ENCODE data around the gene FGF5.

The FGF5 gene

DNA sequence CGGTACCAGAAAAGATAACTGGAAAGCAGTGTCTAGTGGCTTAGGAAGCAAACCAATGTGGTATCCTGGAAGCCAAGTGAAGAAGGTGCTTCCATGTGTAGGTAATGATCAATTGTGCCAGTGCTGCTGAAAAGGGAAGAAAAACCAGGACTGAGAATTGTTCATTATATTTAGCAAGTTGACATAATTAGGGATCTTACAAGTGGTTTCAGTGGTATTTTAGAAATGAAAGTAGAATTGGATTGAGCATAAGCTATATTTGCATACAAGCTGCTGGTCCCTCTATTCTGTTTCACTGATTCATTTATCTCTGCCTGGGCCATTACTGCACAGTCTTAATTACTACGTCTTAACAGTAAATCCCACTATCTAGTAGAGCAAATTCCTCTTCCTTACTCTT lies 36.9 kb upstream of the FGF5 start:
- TF ChIP-seq POLR2AphosphoS5 (IDR thresholded peaks at IDR 0.05; ENCODE audit: borderline replicate concordance, low read depth, low read length): no peak
- no peak for TF ChIP-seq EZH2 (IDR thresholded peaks at IDR 0.05)
- no peak for TF ChIP-seq FOXP2 (optimal IDR thresholded peaks at IDR 0.05; ENCODE audit: control extremely low read depth, extremely low read length, insufficient read depth)
- no peak overlapping the region for H3K27ac ChIP-seq
- no peak for DNase-seq (ENCODE audit: low read depth, low spot score)
- H3K9ac ChIP-seq (ENCODE audit: insufficient read length): no peak overlapping the region
- H3K9me3 ChIP-seq (ENCODE audit: low read depth, low read length): no peaks in the 10 kb centered on the region
- no peak overlapping the region for H3K4me3 ChIP-seq
- no peaks in the 10 kb centered on the region for H3K36me3 ChIP-seq (ENCODE audit: insufficient read depth, low read length)

DNA sequence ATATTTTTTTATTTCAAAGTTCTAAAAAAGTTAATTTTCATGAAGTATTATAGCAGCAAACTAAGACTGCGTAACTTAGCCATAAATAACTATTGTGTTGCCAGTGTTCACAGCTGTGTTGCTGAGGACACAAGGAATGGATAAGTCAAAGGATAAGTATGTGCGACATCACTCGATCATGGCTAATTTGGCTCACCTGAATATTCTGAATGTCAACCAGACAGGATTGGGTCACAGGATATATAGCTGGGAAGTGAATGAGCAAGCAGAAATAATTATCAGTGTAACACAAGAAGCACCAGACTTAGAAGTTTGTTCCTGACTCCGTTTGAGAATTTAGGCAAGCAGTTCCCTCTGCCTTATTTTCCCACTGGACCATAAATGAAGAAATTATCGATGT lies 35.3 kb upstream of the FGF5 start:
- no peak for DNase-seq (ENCODE audit: low read depth, low spot score)
- Histone ChIP-seq H3K9ac (ENCODE audit: insufficient read length) (no peak overlapping the region), H3K9me3 (ENCODE audit: low read depth, low read length) (no peaks in the 10 kb centered on the region), H3K36me3 (ENCODE audit: insufficient read depth, low read length) (no peaks in the 10 kb centered on the region), H3K4me3 (no peak overlapping the region), H3K27ac (no peak overlapping the region)
- TF ChIP-seq POLR2AphosphoS5 (IDR thresholded peaks at IDR 0.05; ENCODE audit: borderline replicate concordance, low read depth, low read length) (no peak), EZH2 (IDR thresholded peaks at IDR 0.05) (no peak), FOXP2 (optimal IDR thresholded peaks at IDR 0.05; ENCODE audit: control extremely low read depth, extremely low read length, insufficient read depth) (no peak)

DNA sequence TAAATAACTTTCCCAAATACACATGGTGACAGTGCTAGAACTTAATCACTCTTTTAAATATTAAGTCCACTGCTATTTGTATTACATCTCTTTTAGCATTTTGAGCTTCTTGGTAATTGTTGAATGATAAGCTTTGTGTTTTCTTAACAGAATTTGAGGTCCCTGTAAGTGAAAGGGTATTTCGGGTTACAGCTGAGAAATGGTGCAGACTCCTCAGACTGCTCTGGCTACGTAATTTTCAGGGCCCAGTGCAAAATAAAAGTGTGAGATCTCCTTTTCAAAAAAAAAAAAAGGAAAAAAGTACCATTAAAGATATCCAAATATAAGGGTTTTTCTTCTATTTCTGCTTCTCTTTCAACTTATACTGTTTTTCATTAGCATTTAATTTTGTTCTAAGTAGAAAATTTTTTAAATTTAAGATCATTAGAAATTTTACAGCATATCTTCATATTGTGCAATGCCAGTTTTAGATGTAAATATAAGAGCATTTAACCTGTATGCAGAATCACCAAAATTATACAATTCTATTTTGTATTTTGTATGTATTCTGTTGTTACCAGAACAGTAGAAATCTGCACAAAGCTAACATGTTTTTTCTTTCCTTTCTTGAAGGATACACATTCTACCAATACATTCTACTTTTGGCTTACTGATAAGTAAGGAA lies 33.6 kb upstream of the FGF5 start:
- Histone ChIP-seq H3K27ac (no peak overlapping the region), H3K36me3 (ENCODE audit: insufficient read depth, low read length) (no peaks in the 10 kb centered on the region), H3K9me3 (ENCODE audit: low read depth, low read length) (no peaks in the 10 kb centered on the region), H3K9ac (ENCODE audit: insufficient read length) (no peak overlapping the region), H3K4me3 (no peak overlapping the region)
- DNase-seq (ENCODE audit: low read depth, low spot score): no peak
- TF ChIP-seq EZH2 (IDR thresholded peaks at IDR 0.05) (no peak), POLR2AphosphoS5 (IDR thresholded peaks at IDR 0.05; ENCODE audit: borderline replicate concordance, low read depth, low read length) (no peak), FOXP2 (optimal IDR thresholded peaks at IDR 0.05; ENCODE audit: control extremely low read depth, extremely low read length, insufficient read depth) (no peak)

DNA sequence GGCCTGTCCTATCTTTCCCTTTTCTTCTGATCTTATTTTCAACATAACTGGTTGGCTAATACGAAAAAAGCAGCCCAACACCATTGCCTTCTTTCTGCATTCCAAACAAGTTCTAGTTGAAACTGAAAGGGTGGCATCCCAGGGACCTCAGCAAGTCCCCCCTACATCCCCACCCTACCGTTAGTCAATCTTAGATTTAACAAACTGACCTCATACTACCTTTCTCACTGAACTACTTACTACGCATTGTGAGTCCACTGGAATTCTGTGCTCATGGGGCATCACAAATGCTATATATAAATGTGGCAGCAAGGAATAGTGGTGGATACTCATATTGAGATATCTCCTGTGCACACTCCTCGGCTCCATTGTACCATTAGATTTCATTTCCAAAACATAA lies 33.1 kb upstream of the FGF5 start:
- TF ChIP-seq POLR2AphosphoS5 (IDR thresholded peaks at IDR 0.05; ENCODE audit: borderline replicate concordance, low read depth, low read length): no peak
- TF ChIP-seq FOXP2 (optimal IDR thresholded peaks at IDR 0.05; ENCODE audit: control extremely low read depth, extremely low read length, insufficient read depth): no peak
- no peak for TF ChIP-seq EZH2 (IDR thresholded peaks at IDR 0.05)
- Histone ChIP-seq H3K36me3 (ENCODE audit: insufficient read depth, low read length) (no peaks in the 10 kb centered on the region), H3K9me3 (ENCODE audit: low read depth, low read length) (no peaks in the 10 kb centered on the region), H3K4me3 (no peak overlapping the region), H3K9ac (ENCODE audit: insufficient read length) (no peak overlapping the region), H3K27ac (no peak overlapping the region)
- no peak for DNase-seq (ENCODE audit: low read depth, low spot score)

DNA sequence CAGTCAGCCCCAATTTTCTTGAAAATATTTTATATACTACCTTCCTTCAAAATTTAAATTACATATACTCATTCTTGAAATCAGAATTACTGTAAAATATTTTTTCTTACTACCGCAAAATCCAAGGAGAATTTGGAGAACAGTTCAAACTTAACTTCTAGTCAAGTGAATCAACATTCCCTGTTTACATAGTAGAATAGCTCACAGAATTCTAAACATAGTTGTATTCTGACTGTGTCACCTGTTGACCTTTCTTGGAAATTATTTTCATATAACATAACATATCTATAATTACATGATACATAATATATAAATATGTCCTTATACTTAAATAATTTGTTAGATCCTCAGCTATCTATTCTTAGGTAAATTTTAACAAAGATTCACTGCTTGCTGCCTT lies 31.0 kb upstream of the FGF5 start:
- no peak for DNase-seq (ENCODE audit: low read depth, low spot score)
- H3K4me3 ChIP-seq: no peak overlapping the region
- no peaks in the 10 kb centered on the region for H3K36me3 ChIP-seq (ENCODE audit: insufficient read depth, low read length)
- H3K27ac ChIP-seq: no peak overlapping the region
- H3K9ac ChIP-seq (ENCODE audit: insufficient read length): no peak overlapping the region
- H3K9me3 ChIP-seq (ENCODE audit: low read depth, low read length): no peaks in the 10 kb centered on the region
- no peak for TF ChIP-seq POLR2AphosphoS5 (IDR thresholded peaks at IDR 0.05; ENCODE audit: borderline replicate concordance, low read depth, low read length)
- TF ChIP-seq EZH2 (IDR thresholded peaks at IDR 0.05): no peak
- TF ChIP-seq FOXP2 (optimal IDR thresholded peaks at IDR 0.05; ENCODE audit: control extremely low read depth, extremely low read length, insufficient read depth): no peak

DNA sequence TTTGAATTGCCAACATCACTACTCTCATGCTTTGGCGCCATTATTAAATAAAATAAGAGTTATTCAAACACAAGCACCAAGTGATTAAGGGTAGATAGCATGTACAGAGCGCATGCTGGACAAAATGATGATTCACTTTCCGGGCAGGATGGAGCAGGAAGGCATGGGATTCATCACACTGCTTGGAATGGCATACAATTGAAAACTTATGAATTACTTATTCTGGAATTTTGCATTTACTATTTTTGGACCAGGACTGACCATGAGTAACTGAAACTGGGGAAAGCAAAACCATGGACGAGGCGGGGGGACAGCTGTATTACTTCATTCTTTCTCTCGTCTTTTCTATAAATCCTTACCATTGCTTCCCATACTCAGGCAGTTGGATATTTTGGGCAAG lies 28.5 kb upstream of the FGF5 start:
- no peak for TF ChIP-seq FOXP2 (optimal IDR thresholded peaks at IDR 0.05; ENCODE audit: control extremely low read depth, extremely low read length, insufficient read depth)
- no peak for TF ChIP-seq EZH2 (IDR thresholded peaks at IDR 0.05)
- no peak for TF ChIP-seq POLR2AphosphoS5 (IDR thresholded peaks at IDR 0.05; ENCODE audit: borderline replicate concordance, low read depth, low read length)
- H3K9me3 ChIP-seq (ENCODE audit: low read depth, low read length): no peaks in the 10 kb centered on the region
- no peaks in the 10 kb centered on the region for H3K36me3 ChIP-seq (ENCODE audit: insufficient read depth, low read length)
- DNase-seq (ENCODE audit: low read depth, low spot score): no peak
- H3K27ac ChIP-seq: no peak overlapping the region
- H3K4me3 ChIP-seq: no peak overlapping the region
- no peak overlapping the region for H3K9ac ChIP-seq (ENCODE audit: insufficient read length)

DNA sequence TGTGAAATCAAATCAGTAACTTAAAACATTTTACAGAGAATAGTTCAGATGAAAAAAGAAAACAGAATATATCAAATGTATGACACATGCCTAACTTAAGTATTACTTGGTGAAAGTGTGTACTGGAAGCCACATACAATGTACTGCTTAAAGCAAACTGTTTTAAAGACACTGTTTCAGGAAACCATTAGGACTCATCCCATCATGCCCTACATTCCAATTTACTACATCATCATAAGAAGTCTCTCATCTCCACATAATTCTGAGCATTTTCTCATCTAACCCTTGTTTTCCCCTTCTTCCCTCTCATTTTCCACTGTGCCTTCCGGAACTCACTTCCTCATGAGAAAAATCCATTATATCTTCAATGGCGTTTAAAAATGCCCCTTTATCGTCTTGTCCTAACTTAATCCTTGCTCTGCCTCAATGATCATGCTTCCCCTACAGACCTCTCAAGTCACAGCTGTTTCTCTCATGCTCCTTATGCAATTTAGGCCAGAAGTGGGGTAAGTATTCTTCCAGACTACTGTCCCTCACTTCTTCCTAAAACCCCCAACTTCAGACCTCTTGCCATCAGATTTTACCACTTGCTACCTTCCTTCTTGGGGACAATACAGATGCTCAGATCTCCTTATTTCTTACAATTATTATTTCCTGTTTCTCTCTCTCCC lies 26.8 kb upstream of the FGF5 start:
- Histone ChIP-seq H3K9ac (ENCODE audit: insufficient read length) (no peak overlapping the region), H3K36me3 (ENCODE audit: insufficient read depth, low read length) (no peaks in the 10 kb centered on the region), H3K27ac (no peak overlapping the region), H3K9me3 (ENCODE audit: low read depth, low read length) (no peaks in the 10 kb centered on the region), H3K4me3 (no peak overlapping the region)
- DNase-seq (ENCODE audit: low read depth, low spot score): no peak
- TF ChIP-seq FOXP2 (optimal IDR thresholded peaks at IDR 0.05; ENCODE audit: control extremely low read depth, extremely low read length, insufficient read depth): no peak
- TF ChIP-seq EZH2 (IDR thresholded peaks at IDR 0.05): no peak
- TF ChIP-seq POLR2AphosphoS5 (IDR thresholded peaks at IDR 0.05; ENCODE audit: borderline replicate concordance, low read depth, low read length): no peak

DNA sequence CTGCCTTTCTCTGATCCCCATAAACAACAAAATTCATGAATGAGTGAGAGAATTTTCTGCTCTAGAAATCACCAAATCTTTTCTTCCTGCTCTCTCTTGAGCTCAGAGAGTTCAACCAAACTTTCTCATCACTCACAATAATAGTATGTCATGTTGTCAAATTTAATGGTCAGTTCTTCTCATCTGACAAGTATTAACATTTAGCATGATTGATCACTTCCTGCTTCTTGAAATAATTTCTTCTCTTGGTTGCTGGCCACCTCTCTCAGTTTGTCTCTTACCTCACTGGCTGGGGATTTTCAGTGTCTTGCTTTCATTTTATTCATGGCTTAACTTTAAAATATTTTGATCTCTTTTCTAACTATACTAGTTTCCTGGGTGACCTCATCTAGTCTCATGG lies 25.5 kb upstream of the FGF5 start:
- Histone ChIP-seq H3K27ac (no peak overlapping the region), H3K9ac (ENCODE audit: insufficient read length) (no peak overlapping the region), H3K9me3 (ENCODE audit: low read depth, low read length) (no peaks in the 10 kb centered on the region), H3K36me3 (ENCODE audit: insufficient read depth, low read length) (no peaks in the 10 kb centered on the region), H3K4me3 (no peak overlapping the region)
- TF ChIP-seq POLR2AphosphoS5 (IDR thresholded peaks at IDR 0.05; ENCODE audit: borderline replicate concordance, low read depth, low read length): no peak
- no peak for TF ChIP-seq FOXP2 (optimal IDR thresholded peaks at IDR 0.05; ENCODE audit: control extremely low read depth, extremely low read length, insufficient read depth)
- TF ChIP-seq EZH2 (IDR thresholded peaks at IDR 0.05): no peak
- no peak for DNase-seq (ENCODE audit: low read depth, low spot score)
